CD4-positive, alpha-beta T cell treated with Interleukin-6 for 4 hours (primary cell): ENCODE data around the gene APBA2.

Experiments
- DNase-seq: peaks from one replicate; pipeline ENCODE4 v3.0.0-alpha.2; 2020; ENCODE audit warnings: mixed read lengths

Gene APBA2

DNA sequence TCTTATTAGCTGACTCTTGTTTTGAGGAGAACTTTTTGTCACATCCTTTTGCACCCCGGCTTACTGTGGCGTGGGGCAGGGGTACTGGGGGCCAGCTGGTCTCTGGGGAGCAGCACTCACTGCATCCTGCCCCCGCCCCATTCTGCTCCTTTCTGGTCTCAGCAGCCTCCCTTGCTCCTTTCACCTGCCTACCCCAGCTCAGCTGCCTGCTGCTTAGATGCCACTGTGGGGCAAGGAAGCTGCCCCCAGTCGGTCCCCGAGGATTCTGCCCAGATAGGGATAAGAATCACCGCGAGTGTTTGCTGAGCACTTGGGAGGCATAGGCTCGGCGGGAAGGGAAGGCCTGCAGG is 32.0 kb downstream of the APBA2 start:
- DNase-seq, result no peak

DNA sequence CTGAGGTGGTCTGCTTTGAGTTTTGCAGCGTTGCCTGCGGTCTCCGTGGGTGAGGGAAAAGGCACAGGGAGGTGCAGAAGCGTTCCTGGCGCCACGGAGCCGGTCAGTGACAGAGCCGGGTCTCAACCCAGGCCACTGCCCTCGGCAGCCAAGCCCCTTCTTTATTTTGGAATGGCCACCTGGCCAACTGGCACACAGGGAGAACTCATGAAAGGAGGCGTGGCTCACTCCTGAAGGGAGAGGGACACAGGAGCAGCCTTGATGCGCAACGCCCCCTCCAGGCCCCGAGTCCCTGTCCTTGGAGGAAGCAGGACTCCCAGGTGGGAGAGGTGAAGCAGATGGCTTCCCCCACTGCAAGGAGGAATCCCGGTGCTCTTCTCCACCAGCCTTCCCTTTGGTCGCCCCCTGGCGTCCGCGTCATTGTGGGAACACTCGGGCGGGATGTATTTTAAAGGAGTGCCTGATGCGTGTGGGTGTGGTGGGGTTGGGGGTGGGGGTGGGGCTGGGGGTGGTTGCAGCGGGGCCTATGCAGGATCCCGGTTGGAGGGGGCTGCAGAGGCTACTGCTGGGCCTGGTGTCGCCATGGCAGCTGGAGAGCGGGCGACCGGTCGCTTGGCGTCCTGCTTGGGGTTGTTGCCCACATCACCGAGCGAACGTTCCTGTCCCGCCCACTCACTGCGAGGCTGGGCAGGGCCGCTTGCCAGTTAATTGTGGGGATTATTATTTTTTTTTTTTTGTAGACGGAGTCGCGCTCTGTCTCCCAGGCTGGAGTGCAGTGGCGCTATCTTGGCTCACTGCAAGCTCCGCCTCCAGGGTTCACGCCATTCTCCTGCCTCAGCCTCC is 32.6 kb downstream of the APBA2 start:
- DNase-seq, result peak; percentile 27

DNA sequence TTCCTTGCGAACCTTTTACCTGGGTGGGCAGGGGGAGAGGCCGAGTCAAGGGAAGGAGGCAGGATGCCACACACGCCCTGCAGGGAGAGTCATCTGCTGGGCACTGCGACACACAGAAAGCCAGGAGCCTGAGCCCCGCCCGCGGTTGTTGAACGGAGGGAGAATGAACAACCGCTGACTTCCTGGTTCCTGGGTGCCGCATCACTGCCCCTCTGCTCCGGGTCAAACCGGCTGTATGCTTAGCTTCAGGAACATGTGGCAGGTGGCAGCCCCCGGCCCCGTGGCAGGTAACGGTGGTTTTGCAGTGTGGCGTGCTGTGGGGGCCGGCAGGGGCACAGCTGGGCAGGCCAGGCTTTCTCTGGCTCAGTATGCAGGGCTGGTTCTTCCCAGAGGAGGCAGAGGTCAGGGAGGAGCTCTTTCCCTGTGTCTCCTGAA is 33.4 kb downstream of the APBA2 start:
- DNase-seq, result peak; percentile 66

DNA sequence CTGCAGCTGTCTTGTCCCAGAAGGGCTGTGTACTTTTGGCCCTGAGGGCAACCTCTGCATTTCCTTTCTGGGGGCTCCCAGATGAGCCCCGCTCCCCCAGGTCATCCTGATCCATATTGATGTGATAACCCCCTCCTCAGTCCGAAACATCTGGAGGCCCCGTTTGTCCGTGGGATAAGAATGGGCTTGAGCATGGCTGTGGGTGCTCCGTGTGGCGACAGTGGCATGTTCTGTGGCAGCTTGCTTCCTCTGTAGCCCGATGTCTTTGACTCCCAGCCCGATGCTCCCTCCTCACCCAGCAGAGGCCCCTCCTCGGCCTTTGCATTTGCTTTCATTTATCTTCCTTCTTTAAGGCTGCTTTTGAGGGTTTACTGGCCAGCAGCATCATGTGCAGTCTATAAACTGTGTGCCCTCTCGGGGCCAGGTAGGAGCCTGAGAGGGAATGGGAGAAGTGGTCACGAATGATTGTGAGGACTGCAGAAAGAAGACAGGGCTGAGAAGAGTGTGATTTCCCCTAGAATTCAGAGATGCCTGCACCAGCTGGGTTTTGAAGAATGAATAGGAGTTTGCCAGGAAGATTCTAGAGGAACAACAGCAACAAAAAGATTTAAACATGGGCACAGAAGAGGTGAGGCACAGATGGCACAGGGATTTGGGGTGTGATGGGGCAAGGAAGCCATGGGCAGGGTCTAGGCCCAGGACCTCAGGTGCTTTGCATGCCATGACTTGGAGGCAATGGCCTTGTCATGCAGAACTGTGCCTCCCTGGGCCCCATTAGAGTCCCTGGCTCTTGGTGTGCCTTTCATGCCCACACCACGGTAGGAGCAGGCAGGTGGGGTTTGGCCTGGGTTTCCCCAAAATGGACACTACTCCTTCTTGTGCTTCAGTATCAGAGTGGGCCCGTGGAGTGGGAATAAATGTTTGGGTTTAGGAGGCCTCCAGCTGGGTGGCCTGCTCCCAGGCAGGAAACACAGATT is 34.2 kb downstream of the APBA2 start:
- DNase-seq, result peak; percentile 41

DNA sequence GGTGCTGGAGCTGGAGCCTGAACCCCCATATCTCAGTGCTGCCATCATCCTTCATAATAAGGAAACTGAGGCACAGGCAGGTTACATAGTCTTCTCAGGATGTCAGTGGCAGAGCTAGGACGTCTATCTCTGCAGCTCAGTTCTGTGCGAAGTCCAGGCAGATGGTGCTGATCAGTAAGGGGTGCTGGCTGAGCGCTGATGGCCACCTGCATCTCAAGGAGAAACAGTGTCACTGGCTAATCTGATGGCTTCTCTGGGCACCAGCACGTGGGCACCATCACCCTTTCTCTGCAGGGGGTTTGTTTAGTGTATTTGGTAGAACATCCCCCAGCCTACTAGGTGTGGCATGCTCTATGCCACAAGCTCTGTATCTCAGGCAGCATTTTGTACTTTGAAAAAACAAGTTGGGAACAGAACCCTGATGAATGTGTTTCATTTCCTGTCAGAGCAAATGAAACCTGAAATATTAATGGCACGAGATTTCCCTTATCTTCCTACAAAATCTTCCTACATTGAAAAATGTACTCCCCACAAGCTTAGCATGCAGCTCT is 35.1 kb downstream of the APBA2 start:
- no peak for DNase-seq

DNA sequence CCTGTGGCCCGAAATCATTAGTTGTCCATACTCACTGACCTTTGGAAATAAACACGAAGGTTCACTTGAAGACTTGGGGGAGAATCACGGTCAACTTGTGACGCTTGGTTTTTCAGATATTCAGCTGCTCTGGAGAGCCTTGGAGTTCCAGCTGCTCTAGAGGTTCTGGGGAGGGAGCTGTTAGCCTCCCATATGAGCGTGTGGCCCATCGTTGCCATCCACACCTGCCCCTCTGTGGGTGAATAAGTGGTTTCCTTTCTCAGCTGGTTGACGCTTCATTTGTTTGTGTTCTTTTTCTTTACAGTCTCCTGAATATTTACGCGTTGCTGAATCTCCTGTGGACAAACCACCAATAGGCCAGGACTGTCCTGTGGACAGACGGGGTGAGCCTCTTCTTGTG is 35.6 kb downstream of the APBA2 start:
- peak; percentile 24 for DNase-seq

DNA sequence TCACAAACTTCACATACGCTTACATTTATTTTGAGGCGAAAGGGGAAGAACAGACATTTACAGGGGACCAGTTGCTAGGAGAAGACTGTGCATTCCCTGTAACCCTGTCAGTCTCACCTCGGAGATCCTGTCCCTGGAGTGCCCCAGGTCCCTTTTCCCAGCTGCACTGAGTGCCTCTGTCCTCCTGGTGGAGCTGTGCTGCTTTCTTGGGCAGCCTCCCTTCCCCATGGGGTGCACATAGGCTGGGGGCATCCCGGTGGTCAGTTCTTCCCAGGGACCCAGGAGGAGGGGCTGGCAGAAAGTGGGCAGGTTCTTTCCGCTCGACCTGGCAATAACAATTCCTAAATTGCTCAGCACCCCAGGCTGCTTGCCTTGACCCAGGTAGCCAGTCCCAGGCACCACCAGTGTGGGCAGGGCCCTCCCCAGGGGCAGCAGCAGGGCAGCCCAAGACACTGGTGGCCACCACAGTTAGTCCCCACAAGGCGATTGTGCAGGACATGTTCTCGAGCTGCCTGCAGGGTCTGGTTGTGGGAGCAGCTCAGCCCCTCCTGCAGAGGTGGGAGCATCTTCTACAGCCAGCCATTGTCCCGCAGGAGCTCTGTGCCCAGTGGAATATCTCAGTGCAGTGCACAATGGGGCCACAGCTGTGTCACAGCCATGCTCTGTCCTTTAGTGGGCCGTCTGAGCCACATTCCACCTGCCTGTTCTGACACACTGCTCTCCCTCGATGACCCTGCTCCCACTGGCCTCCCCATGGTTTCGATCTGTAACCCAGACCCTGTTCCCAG is 36.3 kb downstream of the APBA2 start:
- DNase-seq, result no peak

DNA sequence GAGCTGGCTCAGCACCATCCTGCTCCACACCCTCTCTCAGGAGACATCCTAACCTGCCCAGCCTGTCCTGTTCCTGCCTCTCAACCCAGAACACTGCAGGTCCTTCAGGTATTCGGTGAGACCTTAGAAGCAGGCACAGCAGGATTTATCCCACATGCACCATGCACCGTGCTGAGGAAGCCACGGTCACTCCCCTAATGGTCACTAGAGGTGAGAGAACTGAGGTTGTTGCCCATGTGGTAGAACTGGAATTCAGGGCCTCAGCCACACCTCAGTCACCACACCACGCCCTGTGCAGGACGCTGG is 36.9 kb downstream of the APBA2 start:
- DNase-seq, result no peak

DNA sequence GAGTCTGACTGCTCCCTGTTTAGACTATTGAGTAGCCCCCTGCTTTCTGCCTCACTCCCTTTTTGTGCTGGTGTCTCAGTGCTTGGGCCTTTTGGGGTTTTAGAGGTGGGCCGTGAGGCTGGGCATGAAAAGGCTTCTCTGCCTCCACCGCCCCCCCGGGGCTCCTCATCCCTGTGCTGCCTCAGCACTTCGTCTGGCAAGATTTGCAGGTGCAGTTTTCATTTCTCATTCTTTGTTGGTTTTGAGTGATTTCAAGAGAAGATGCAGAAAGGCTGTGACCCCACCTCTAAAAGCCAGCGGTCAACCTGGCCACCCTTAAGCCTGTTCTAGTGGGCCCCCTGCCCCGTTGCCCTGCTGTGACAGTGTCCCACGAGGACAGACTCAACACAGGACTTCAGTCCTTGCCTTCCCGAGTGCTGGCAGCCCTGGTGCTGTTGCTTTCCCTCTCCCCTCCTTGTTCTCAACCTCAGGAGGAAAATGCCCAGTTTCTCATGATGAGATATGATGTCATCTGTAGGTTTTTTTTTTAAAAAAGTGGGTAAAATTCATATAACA is 38.0 kb downstream of the APBA2 start:
- DNase-seq, result no peak

DNA sequence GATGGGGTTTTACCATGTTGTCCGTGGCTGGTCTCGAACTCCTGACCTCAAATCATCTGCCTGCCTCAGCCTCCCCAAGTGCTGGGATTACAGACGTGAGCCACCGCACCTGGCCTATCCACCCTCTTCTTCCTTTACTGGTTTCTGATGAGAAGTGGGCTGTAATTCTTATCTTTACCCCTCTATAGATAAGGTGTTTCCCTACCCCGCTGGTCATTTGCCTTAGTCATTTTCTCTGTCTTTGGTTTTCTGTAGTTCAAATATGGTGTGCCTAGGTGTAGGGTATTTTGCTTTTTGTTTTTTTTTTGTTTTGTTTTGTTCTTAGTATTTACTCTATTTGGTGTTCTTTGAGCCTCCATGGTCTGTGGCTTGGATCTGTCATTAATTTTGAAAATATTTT is 41.3 kb downstream of the APBA2 start:
- DNase-seq, result no peak

DNA sequence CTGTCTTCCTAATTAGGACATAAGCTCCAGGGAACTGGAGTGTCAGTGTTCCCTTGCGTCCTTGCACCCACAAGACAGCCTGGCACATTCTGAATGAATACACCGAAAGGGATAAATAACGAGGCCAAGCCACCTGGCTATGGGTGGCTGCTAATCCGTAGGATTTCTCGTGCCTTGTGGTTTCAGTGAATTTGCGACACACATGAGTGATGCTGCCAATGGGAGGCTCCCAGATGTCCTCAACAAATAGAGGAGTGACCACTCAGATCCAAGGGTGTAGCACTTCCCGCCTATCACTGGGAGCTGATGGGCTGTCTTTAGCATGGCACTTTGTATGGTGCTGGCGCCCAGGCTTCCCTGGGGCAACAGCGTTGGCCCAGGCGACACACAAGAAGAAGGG is 43.4 kb downstream of the APBA2 start:
- no peak for DNase-seq

DNA sequence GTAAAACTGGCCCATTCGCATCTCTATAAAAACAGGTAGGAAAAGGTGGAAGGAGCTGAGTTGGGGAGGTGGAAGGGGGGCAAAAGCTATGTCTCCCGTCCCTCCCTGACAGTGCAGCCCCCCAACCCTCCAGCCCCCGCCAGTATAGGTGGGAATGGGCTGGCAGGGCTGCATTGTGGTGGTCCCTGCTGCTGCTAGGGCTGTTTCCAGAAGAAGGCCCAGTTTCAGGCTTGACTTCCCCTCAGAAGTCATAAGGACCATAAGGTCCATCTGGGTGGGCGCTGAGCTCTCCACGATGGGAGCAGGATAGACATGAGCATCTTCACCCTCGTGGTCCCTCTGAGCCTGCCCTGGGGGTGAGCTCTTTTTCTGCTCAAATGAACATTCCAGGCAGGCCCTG is 44.2 kb downstream of the APBA2 start:
- no peak for DNase-seq

DNA sequence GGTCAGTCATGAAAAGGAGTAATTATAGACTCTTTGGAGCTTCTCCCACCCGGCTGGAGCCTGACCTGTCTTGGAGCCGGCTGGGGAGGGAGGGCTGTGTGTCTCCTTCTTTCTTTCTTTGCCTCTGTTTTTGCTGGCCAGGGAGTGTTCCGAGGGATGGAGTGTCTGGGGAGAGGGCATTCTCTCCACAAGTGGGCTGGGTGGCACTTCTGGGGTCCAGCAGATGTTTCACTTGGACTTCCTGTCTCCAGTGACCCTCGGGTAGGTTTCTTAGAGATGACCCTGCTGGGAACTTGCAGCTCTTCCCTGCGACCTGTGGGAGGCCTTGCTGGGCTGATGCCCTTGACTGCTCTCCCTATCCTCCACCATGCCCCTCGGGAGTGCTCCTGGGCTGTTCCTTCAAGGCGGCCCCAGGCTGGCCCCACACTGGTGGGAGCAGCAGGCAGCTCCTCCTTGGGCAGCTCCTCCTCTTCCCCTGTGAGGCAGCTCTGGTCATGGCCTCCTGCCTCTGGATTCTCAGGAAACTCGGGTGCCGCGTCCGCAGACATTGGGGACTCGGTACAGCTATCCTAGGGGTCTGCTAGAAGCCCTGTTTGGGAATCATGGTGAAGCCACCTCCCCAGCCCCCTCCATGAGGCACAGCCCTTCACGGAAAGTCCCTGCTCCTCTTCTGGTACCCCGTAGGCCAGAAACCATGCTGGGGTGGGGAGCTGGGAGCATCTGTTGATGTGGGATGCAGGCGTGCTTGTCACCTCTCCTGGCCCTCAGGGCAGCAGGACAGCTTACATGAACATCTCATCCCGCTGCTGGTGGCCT is 44.9 kb downstream of the APBA2 start:
- DNase-seq, result no peak

DNA sequence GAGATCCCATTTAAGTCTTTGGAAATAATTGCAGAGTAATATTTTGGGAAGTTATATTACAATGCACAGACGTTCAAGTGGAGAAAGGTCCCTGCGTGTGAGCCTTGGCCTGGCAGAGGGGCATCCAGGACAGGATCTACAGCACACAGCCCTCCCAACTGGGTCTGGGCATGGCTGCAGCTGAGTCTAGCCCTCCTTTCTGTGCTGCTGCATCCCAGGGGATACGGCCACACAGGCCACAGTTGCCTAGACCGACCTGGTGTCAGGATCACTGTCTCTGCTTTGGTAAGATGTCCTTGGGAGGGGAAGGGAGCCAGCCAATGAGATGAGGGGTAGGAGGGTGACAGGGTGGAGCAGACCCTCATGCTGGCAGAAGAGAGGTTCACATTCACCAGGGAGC is 46.1 kb downstream of the APBA2 start:
- DNase-seq, result no peak

DNA sequence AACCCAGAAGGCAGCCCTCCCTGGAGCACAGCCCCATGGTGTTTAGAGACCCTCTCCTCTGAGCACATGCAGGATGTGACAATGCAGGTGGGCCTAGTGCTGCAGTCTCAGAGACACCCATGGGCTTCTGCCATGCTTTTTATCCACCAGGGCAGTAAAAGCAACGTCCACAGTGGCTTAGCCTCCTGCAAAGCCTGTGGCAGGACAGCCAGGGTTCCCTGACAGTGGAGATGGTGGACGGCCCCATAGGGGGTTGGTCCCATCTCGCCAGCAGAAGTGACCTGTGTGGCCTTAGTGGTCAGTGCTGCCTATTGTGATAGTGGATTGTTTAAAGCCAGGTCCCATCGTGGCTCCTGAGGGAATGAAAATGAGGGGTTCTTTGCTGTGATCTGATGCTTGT is 46.6 kb downstream of the APBA2 start:
- DNase-seq, result no peak

DNA sequence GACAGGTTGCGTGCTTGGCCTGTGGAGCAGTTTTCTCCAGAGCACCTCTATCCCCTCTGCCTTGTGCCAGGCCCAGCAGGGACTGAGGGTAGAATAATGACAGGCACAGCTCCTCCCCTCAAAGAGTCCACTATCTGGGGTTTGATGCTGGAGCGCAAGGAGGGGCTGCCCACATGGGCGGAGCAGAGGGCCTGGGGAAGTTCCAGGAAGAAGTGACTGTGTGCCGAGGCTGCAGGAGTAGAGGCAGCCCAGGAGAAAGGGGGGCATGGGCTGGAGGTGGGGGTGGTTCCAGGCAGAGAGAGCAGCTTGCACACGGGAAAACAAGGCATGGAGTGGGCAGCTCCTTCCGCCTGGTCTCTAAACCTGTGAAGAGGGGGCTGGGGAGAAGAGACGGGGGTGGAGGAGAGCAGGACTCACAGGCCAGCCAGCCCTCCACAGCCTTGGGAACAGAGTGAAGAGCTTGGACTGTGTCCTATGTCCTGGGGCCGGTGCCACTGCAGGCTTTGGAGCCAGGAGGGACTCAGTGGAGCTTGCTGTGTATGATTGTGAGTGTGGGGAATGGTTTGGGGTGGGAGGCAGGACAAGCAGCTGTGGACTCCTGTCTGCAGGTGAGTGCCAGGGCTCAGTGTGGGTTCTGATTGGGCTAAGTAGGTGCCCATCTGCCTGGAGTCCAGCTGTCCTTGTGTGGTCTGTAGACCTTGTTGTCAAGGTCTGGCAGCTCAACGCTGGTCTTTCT is 48.1 kb downstream of the APBA2 start:
- no peak for DNase-seq

DNA sequence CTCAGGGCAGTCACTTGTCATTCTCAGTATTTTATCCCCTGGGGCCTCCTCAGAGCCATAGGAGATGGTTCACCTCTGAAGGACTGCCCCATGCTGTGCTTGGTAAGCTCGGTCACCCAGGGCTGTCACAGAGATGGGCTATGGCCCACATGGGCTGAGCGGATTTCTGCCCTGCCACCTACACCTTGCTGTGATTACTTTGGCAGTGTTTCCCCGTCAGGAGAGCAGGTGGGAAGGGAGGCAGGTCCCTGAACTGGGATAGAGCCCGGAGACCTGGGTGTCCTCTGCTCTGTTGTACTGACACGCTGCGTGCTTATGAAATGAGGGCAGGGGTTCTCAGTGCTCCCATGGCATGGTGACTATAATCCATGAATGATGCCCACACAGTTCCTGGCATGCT is 48.9 kb downstream of the APBA2 start:
- DNase-seq, result no peak

DNA sequence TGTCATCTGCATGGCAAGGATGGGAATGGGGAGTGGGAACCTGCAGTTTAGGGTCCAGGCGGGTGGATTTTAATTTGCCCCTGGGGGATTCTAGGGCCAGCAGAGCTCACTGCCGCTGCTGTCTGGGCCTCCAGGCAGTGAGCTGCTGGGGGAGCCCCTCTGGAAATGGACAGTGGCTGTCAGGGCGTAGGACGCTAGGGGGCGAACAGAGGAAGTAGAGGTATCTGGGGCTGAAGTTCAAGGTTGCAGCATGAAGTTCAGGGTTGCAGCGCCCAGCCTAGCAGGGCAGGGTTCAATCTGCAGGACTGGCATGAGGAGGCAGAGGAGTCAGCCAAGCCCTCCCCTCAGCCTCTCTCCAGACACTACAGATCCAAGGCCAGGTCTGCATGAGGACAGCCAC is 49.5 kb downstream of the APBA2 start:
- DNase-seq, result peak; percentile 70

DNA sequence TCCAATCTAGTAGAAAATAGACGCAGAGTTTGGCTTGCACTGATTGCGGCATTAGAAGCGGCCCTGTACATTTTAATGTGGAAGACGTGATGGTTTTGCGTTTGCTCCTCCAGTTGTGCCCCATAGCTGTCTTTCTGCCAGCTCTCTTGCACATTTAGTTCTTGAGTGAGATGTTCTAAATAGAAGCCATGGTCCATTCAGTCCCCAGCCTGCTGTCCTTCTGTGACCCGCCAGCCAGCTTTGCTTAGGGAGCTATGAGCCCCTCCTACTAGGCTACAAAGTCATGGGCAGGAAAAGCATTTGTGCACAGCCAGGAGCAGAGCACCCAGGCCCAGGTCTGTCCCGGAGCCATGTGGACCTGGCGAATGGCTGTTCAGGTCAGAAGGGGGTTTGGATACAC is 50.3 kb downstream of the APBA2 start:
- DNase-seq, result no peak

DNA sequence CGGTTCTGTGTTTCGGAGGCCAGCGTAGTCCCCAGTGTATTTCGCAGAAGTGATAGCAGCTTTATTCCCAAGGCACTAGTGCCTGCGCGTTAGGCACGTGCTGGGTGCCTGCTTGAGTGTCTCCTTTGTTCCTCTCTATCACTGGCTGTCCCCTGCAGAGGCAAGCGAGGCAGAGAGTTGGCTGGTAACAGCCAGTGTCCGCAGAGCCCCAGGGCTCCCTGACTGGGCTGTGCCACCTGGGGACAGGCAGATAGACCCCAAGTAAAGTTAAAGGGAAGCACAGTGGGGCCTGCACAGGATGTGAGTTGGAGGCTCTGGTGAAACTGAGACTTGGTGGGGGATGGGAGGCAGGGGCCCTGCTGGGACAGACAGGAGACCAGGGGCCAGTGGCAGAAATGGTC is 50.7 kb downstream of the APBA2 start:
- peak; percentile 24 for DNase-seq

DNA sequence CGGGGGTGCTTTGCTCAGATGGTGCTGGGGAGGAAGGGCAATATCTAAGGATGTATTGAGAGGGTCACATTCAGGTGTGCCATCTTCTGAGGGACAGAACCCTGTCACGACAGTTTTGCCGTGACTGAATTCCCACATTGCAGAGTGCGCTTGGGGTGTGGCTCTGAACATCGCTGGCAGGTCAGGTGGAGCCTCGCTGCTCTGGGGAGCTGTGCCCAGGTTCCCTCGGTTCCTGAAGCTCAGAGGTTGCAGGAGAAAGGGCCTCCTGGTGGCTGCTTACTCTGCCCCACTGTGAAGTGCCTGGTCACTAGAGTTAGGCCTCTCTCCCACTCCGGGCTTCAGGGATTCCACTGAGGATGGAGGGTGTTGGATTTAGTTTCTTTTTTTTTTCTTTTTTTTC is 51.5 kb downstream of the APBA2 start:
- no peak for DNase-seq
